Endodermal cell (in vitro differentiated cells): Measurements from ENCODE around the gene CEACAM5. TPM values are rescaled to one million over a fixed set of nuclear protein-coding genes. Genes with fewer than 3 reads are reported as not detected.
"Not testable (repeated sequence)": the region's sequence is repeated elsewhere in the genome, so short reads cannot be mapped to it uniquely, and the experiment has no call there.

ENCODE experiments used
- DNase-seq: peaks from one replicate; pipeline ENCODE4 v3.0.0-alpha.2; 2017
- H3K27ac ChIP-seq: 2 replicates; pipeline ENCODE4 v1.5.1; 2013; ENCODE audit warnings: mild to moderate bottlenecking, low read depth, low read length, moderate library complexity
- H3K27me3 ChIP-seq: 2 replicates; pipeline ENCODE4 v1.6.1; 2013; ENCODE audit warnings: mild to moderate bottlenecking, low read length, moderate library complexity; ENCODE audit not compliant: insufficient read depth, control insufficient read depth, poor library complexity, severe bottlenecking
- H3K36me3 ChIP-seq: 2 replicates; pipeline ENCODE4 v1.7.0; 2013; ENCODE audit warnings: mild to moderate bottlenecking, low read length, moderate library complexity; ENCODE audit not compliant: control insufficient read depth, insufficient read depth
- H3K4me1 ChIP-seq: one replicate; pipeline ENCODE4 v1.7.0; 2013; ENCODE audit warnings: low read length; ENCODE audit not compliant: control insufficient read depth, insufficient read depth
- H3K4me3 ChIP-seq: 2 replicates; pipeline ENCODE4 v1.5.1; 2013; ENCODE audit warnings: mild to moderate bottlenecking, low read length, moderate library complexity
- H3K9ac ChIP-seq: 2 replicates; pipeline ENCODE4 v1.6.1; 2013; ENCODE audit warnings: mild to moderate bottlenecking, low read length, moderate library complexity; ENCODE audit not compliant: poor library complexity, severe bottlenecking; ENCODE audit errors: extremely low read depth
- H3K9me3 ChIP-seq: 2 replicates; pipeline ENCODE4 v1.6.1; 2013; ENCODE audit warnings: mild to moderate bottlenecking, low read length, moderate library complexity; ENCODE audit not compliant: control insufficient read depth
- H3K27ac Mint-ChIP-seq: 2 replicates; pipeline ENCODE4 v1.8.0; 2020; ENCODE audit warnings: mixed read lengths
- H3K27me3 Mint-ChIP-seq: 2 replicates; pipeline ENCODE4 v1.8.0; 2021; ENCODE audit warnings: mild to moderate bottlenecking, mixed read lengths; ENCODE audit not compliant: insufficient read depth
- H3K36me3 Mint-ChIP-seq: 2 replicates; pipeline ENCODE4 v1.8.0; 2020; ENCODE audit warnings: low read depth, mixed read lengths
- H3K4me1 Mint-ChIP-seq: 2 replicates; pipeline ENCODE4 v1.8.0; 2020; ENCODE audit warnings: mixed read lengths
- H3K4me3 Mint-ChIP-seq: 2 replicates; pipeline ENCODE4 v1.8.0; 2020; ENCODE audit warnings: mild to moderate bottlenecking, moderate library complexity, mixed read lengths
- H3K9me3 Mint-ChIP-seq: 2 replicates; pipeline ENCODE4 v1.8.0; 2020; ENCODE audit warnings: mild to moderate bottlenecking, mixed read lengths
- CTCF ChIP-seq: fragments of 200-600 bp; sonication (generic); conservative IDR thresholded peaks from 2 replicates; pipeline ENCODE4 v1.5.0; 2021; ENCODE audit warnings: antibody characterized with exemption, mild to moderate bottlenecking
- WGBS, 2 experiments: methylation state at CpG; one replicate each; pipeline versions ENCODE4 v1.1.5 to v1.1.7; 2013; ENCODE audit warnings: missing lambda C conversion rate in 2 of 2, mixed read lengths in 1 of 2; ENCODE audit not compliant: insufficient coverage in 1 of 2, insufficient read length in 1 of 2; 5-methylcytosine and 5-hydroxymethylcytosine counted together
- total RNA-seq, 2 donors: library from RNA; stranded (reverse); fragmentation: NEBNext Ultra II Directional in 1 of 2; extraction: Animal tissue kit (Norgen Biotek cat#: 25700) in 1 of 2; gene quantifications; 2 replicates in 1 of 2; 3 replicates in 1 of 2; pipeline ENCODE4 v1.2.1, GENCODE V29; 2021

Gene CEACAM5
- total RNA-seq, 2 donors from 2014 or later = not detected

- DNase-seq = peak; percentile 13
- Histone ChIP-seq H3K36me3 (no peaks in the 10 kb centered on the region), H3K9ac (no peak overlapping the region), H3K27ac (no peak overlapping the region), H3K4me1 (no peaks in the 10 kb centered on the region), H3K9me3 (no peaks in the 10 kb centered on the region), H3K27me3 (no peaks in the 10 kb centered on the region), H3K4me3 (no peak overlapping the region)
- H3K4me1 Mint-ChIP-seq = no peaks in the 10 kb centered on the region
- TF ChIP-seq CTCF = no peak
- no peak overlapping the region for H3K27ac Mint-ChIP-seq
- no peaks in the 10 kb centered on the region for H3K36me3 Mint-ChIP-seq
- no peak overlapping the region for H3K4me3 Mint-ChIP-seq
- 58 to 83% methylated on average over 3 to 5 of the region's 5 CpGs for WGBS, 2 experiments
- H3K27me3 Mint-ChIP-seq = peaks cover 4% of the 10 kb centered on the region
- H3K9me3 Mint-ChIP-seq = peaks cover 91% of the 10 kb centered on the region
Observed at GRCh38 chr19:41707871-41708371, 505 bp upstream of the CEACAM5 start.

GRCh38 chr19:41709516-41709915 is 1.1 kb downstream of the CEACAM5 start:
- H3K27me3 ChIP-seq, H3K4me1 ChIP-seq, H3K4me1 Mint-ChIP-seq, H3K9me3 ChIP-seq, H3K27ac Mint-ChIP-seq, H3K27ac ChIP-seq, H3K36me3 Mint-ChIP-seq, H3K9ac ChIP-seq, H3K36me3 ChIP-seq, H3K4me3 ChIP-seq, H3K4me3 Mint-ChIP-seq, H3K27me3 Mint-ChIP-seq, DNase-seq: not testable (repeated sequence)
- peaks cover 96% of the 10 kb centered on the region for H3K9me3 Mint-ChIP-seq
- 87 to 90% methylated on average over 5 to 8 of the region's 8 CpGs for WGBS, 2 experiments

GRCh38 chr19:41709951-41710645 is 1.7 kb downstream of the CEACAM5 start:
- H3K36me3 ChIP-seq = no peaks in the 10 kb centered on the region
- H3K27ac ChIP-seq = no peak overlapping the region
- Mint-ChIP-seq H3K36me3 (no peaks in the 10 kb centered on the region), H3K9me3 (peaks cover 94% of the 10 kb centered on the region), H3K4me3 (no peak overlapping the region), H3K27ac (no peak overlapping the region), H3K27me3 (peaks cover 4% of the 10 kb centered on the region), H3K4me1 (no peaks in the 10 kb centered on the region)
- DNase-seq = no peak
- 70 to 80% methylated on average over 5 to 8 of the region's 8 CpGs for WGBS, 2 experiments
- H3K4me3 ChIP-seq = no peak overlapping the region
- H3K9me3 ChIP-seq = no peaks in the 10 kb centered on the region
- TF ChIP-seq CTCF = no peak
- no peak overlapping the region for H3K9ac ChIP-seq
- H3K27me3 ChIP-seq = peaks cover 1% of the 10 kb centered on the region
- no peaks in the 10 kb centered on the region for H3K4me1 ChIP-seq
